Activated B cell treated with CpG ODN at 0.5 μM for 24 hours (primary cell): ENCODE results near the gene CKS1B. TPM values are rescaled to one million over a fixed set of nuclear protein-coding genes. Genes with fewer than 3 reads are reported as not detected.

Source experiments
- ATAC-seq: fragments of 200-7000 bp; cut with Tn5 transposase; one replicate; pipeline ENCODE4 v1.10.0; 2021; ENCODE audit warnings: low read depth, mild to moderate bottlenecking, moderate library complexity
- CTCF ChIA-PET: fragments of 350-600 bp; sonication (Branson Sonifier 250); formaldehyde crosslinking; loops from one replicate; lab custom pipeline; 2021; ENCODE audit warnings: antibody characterized with exemption; lab: Charles Lee
- POLR2A ChIA-PET: fragments of 350-600 bp; sonication (Branson Sonifier 250); formaldehyde crosslinking; loops from one replicate; lab custom pipeline; 2021; ENCODE audit warnings: antibody characterized with exemption; lab: Charles Lee
- DNase-seq: peaks from one replicate; pipeline ENCODE4 v3.0.0; 2022
- H3K27ac Mint-ChIP-seq: one replicate; pipeline ENCODE4 v1.8.0; 2020; ENCODE audit warnings: mixed read lengths
- H3K27me3 Mint-ChIP-seq: one replicate; pipeline ENCODE4 v1.8.0; 2021; ENCODE audit warnings: mixed read lengths
- H3K36me3 Mint-ChIP-seq: one replicate; pipeline ENCODE4 v1.8.0; 2021; ENCODE audit warnings: low read depth, mixed read lengths
- H3K4me1 Mint-ChIP-seq: one replicate; pipeline ENCODE4 v1.8.0; 2021; ENCODE audit warnings: mixed read lengths
- H3K4me3 Mint-ChIP-seq: one replicate; pipeline ENCODE4 v1.8.0; 2020; ENCODE audit warnings: mild to moderate bottlenecking, mixed read lengths
- H3K9me3 Mint-ChIP-seq: one replicate; pipeline ENCODE4 v1.8.0; 2020; ENCODE audit warnings: mixed read lengths
- intact Hi-C: fragments of 100-400 bp; cut with micrococcal nuclease; formaldehyde crosslinking; loops from one replicate; pipeline ENCODE4 v1.15.1; 2024
- total RNA-seq: library from RNA; stranded (reverse); gene quantifications from 2 replicates; pipeline ENCODE4 v1.2.3, GENCODE V29; 2022
- TF ChIP-seq, protein P1 (sequence below): fragments of 200-600 bp; IDR thresholded peaks from one replicate; pipeline ENCODE4 v1.8.0; 2022; ENCODE audit warnings: antibody characterized with exemption, mild to moderate bottlenecking

The CKS1B gene
- total RNA-seq, 1 donor from 2014 or later: 25.3 TPM

DNA sequence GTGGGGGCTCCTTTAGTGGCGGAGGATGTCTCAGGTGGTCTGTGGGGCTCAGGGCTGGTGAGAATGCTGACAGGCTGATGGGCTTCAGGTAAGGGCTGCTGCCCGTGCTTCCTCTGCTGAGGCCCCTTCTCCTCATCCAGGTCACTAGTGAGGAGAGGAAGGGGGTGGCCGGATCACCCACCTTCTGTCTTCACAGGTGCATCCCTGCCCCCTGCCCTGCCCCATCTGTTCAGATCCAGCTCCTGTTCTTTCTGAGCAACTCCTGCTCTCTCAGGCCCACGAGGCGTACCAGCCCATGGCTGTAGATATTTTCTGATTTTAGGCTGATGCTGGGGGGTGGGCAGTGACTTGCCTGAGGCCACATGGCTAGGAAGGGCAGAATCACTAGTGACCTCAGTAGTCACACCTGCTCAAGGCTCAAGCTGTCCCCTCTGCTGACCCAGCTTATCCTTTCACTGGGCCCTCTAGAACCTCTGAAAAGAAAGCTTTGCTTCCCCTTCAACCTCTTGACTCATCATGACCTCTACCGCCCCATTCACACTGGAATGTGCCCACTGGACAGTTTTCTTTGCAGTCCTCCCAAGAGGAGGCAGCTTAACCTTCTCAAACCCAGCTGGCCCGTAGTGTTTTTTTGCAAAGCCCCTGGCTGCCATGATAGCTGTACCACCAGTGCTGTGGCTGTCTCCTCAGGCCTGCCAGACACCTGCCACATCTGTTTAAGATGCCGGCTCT lies 44.3 kb downstream of the CKS1B start:
- no peak for DNase-seq
- Mint-ChIP-seq H3K27ac (peak overlapping the region; percentile 87), H3K27me3 (no peaks in the 10 kb centered on the region), H3K4me1 (peaks cover 56% of the 10 kb centered on the region), H3K36me3 (peaks cover 11% of the 10 kb centered on the region), H3K4me3 (no peak overlapping the region), H3K9me3 (no peaks in the 10 kb centered on the region)
- POLR2A ChIA-PET: interaction anchor here (0.7 to 6.3 kb wide), 8 partner anchors 8 to 83 kb away, joined by 3 to 85 read pairs (median 6); partner anchors contain the start of genes ADAM15, PMVK, PYGO2 and ZBTB7B
- ATAC-seq: no peak
- intact Hi-C loops: no loop called here
- TF ChIP-seq, protein P1, sequence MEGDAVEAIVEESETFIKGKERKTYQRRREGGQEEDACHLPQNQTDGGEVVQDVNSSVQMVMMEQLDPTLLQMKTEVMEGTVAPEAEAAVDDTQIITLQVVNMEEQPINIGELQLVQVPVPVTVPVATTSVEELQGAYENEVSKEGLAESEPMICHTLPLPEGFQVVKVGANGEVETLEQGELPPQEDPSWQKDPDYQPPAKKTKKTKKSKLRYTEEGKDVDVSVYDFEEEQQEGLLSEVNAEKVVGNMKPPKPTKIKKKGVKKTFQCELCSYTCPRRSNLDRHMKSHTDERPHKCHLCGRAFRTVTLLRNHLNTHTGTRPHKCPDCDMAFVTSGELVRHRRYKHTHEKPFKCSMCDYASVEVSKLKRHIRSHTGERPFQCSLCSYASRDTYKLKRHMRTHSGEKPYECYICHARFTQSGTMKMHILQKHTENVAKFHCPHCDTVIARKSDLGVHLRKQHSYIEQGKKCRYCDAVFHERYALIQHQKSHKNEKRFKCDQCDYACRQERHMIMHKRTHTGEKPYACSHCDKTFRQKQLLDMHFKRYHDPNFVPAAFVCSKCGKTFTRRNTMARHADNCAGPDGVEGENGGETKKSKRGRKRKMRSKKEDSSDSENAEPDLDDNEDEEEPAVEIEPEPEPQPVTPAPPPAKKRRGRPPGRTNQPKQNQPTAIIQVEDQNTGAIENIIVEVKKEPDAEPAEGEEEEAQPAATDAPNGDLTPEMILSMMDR: no peak
- CTCF ChIA-PET: interaction anchor here (1.0 to 3.7 kb wide), 9 partner anchors 35 to 459 kb away, joined by 3 to 26 read pairs (median 10); partner anchors contain the start of genes FLAD1, PBXIP1 and PMVK

DNA sequence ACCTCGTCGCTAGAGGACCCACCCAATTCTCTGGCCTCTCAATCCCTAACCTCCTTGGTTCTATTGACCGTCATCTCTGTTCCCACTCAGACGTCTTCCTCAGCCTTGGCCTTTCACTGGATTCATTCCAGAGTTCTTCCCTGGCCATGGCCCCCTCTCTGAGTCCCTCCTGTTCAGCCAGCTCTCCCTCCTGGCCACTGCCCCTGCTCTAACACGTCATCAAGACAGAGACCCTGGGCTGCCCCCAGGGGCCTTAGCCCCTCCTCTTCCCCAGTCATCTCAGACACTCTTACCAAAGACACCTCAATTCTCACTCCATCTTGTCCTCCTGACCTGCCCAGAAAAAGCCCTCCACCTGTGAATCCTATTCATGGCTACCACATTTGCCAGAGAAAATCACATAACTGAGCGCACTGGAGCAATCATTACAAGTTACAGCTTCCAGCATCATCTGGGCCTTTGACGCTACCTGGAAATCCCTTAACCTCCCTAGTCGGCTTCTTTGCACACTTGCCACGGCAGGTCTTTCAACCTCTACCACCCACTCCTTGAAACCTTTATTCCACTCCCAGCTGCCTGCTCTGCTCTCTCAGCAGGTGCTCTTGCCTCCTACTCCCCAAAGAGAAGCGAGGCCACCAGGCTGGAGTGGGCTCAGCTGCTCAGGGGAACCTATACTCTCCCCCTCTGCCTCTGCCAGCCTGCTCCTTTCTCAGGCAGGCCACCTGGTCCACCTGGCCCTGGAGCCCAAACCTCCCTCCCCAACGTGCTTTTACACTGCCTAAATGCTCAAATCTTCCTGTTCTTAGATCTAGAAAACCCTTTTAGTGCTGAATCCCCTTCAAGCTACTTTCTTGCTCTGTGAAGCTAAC lies 45.1 kb downstream of the CKS1B start:
- Mint-ChIP-seq H3K4me1 (peaks cover 48% of the 10 kb centered on the region), H3K27me3 (no peaks in the 10 kb centered on the region), H3K4me3 (peak overlapping the region; percentile 36), H3K9me3 (no peaks in the 10 kb centered on the region), H3K27ac (peak overlapping the region; percentile 87), H3K36me3 (peaks cover 8% of the 10 kb centered on the region)
- DNase-seq (no peak), ATAC-seq (no peak)
- POLR2A ChIA-PET: interaction anchor here (1.2 to 2.8 kb wide), 2 partner anchors 9 to 59 kb away, joined by 3 to 22 read pairs; partner anchors contain the start of gene PYGO2
- TF ChIP-seq, protein P1: no peak
- CTCF ChIA-PET: interaction anchor here (0.7 to 1.3 kb wide), 6 partner anchors 19 to 65 kb away, joined by 3 to 6 read pairs (median 3); no protein-coding TSS in a partner anchor
- intact Hi-C loops: no loop called here

DNA sequence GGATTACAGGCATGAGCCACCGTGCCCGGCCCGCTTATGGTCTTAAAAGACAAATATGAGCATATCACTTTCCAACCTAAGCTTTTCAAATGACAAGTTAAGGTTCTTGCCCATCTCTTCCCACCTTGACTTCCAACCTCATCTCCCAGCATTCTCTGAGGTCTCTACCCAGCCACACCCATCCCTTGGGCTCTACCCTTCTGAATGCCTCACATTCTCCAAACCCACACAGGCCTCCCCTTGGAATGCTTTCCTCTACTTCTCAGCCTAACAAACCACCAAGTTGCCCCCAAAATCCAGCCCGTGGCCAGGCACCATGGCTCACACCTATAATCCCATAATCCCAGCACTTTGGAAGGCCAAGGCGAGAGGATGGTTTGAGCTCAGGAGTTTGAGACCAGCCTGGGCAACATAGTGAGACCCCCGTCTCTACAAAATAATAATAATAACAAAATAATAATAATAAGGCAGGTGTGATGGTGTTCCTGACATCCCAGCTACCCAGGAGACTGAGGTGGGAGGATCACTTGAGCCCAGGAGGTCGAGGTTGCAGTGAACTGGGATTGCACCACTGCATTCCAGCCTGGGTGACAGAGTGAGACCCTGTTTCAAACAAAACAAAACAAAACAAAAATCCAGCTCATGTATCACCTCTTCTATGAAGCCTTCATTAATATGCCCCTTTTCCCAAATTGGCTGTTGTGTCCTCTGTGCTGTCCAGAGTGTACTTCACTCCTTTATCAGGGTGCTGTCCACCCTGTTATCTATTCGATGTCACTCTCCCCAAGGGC lies 47.9 kb downstream of the CKS1B start:
- Mint-ChIP-seq H3K27me3 (no peaks in the 10 kb centered on the region), H3K9me3 (no peaks in the 10 kb centered on the region), H3K4me1 (peaks cover 30% of the 10 kb centered on the region), H3K27ac (no peak overlapping the region), H3K4me3 (no peak overlapping the region), H3K36me3 (peaks cover 1% of the 10 kb centered on the region)
- POLR2A ChIA-PET: interaction anchor here (1.1 kb wide), 1 partner anchor 47 kb away, joined by 3 read pairs; no protein-coding TSS in a partner anchor
- intact Hi-C loops: no loop called here
- TF ChIP-seq, protein P1: no peak
- ATAC-seq (no peak), DNase-seq (no peak)
- CTCF ChIA-PET: interaction anchor here (0.6 to 2.1 kb wide), 5 partner anchors 22 to 78 kb away, joined by 3 to 7 read pairs (median 4); partner anchors contain the start of gene ADAM15

DNA sequence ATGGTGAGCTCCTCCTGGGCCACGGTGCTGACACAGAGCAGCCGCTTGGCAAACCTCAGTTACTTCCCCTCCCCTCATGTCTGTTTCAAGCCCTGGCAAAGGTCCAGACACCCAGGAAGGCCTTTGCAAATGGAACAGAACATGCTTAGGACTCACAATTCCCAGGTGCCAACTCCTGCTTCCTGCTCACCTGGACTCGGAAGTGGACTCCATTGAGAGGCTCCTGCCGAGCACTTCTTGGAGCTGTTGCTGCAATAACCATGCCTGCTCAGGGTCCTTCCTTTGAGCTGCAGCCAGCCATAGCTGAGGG lies 48.4 kb downstream of the CKS1B start:
- Mint-ChIP-seq H3K27ac (no peak overlapping the region), H3K36me3 (peaks cover 1% of the 10 kb centered on the region), H3K27me3 (no peaks in the 10 kb centered on the region), H3K4me3 (no peak overlapping the region), H3K4me1 (peaks cover 25% of the 10 kb centered on the region), H3K9me3 (no peaks in the 10 kb centered on the region)
- TF ChIP-seq, protein P1: no peak
- DNase-seq (no peak), ATAC-seq (no peak)
- ChIA-PET POLR2A (interaction anchor here (1.1 kb wide), 1 partner anchor 48 kb away, joined by 3 read pairs; no protein-coding TSS in a partner anchor), CTCF (interaction anchor here (0.6 to 2.1 kb wide), 3 partner anchors 22 to 79 kb away, joined by 4 to 7 read pairs (median 4); no protein-coding TSS in a partner anchor)
- intact Hi-C loops: no loop called here
